ENCODE measurements around the gene TMEM87B.

DNA sequence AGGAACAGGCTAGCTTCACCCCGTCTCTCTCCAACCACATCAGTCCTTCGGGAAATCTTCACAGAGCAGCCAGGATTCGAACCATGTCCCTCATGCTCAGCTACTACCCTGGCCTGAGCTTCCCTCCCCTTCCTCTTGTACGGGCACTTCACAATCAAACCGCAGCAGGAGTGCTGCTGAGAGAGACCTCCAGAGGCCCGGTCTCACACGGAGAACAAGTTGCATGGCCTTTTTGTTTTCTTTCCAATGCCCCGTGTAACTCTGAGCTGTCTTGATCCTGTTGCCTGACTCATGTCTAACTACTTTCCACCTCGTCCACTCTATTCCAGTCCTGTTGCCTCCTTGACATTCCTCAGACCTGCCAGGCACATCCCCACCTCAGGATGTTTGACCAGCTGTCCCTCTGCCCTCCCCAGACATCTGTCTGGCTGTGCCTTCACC lies 108.5 kb downstream of the TMEM87B start:
- TF ChIP-seq, protein P1, sequence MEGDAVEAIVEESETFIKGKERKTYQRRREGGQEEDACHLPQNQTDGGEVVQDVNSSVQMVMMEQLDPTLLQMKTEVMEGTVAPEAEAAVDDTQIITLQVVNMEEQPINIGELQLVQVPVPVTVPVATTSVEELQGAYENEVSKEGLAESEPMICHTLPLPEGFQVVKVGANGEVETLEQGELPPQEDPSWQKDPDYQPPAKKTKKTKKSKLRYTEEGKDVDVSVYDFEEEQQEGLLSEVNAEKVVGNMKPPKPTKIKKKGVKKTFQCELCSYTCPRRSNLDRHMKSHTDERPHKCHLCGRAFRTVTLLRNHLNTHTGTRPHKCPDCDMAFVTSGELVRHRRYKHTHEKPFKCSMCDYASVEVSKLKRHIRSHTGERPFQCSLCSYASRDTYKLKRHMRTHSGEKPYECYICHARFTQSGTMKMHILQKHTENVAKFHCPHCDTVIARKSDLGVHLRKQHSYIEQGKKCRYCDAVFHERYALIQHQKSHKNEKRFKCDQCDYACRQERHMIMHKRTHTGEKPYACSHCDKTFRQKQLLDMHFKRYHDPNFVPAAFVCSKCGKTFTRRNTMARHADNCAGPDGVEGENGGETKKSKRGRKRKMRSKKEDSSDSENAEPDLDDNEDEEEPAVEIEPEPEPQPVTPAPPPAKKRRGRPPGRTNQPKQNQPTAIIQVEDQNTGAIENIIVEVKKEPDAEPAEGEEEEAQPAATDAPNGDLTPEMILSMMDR (conservative IDR thresholded peaks at IDR 0.05): no peak
- TF ChIP-seq EZH2 (IDR thresholded peaks at IDR 0.05; ENCODE audit: low read depth): no peak

Measured in PC-9 (cell line).